ENCODE results near the gene ZNF217. TPM values are rescaled to one million over a fixed set of nuclear protein-coding genes. Genes with fewer than 3 reads are reported as not detected.
"Not testable (repeated sequence)": the region's sequence is repeated elsewhere in the genome, so short reads cannot be mapped to it uniquely, and the experiment has no call there.

The ZNF217 gene
- total RNA-seq, 2 donors from 2014 or later: 12.6 to 15.8 TPM

- ATAC-seq: peak; percentile 90
- intact Hi-C loops (cut with DNase I): loop anchor here in 1 of 2 donors (10.0 kb wide), 1 partner anchor 111 kb away; no protein-coding TSS in a partner anchor
- DNase-seq: peak; percentile 74
These were observed 30.0 kb upstream of the ZNF217 start for GRCh38 chr20:53623454-53624211.

DNA sequence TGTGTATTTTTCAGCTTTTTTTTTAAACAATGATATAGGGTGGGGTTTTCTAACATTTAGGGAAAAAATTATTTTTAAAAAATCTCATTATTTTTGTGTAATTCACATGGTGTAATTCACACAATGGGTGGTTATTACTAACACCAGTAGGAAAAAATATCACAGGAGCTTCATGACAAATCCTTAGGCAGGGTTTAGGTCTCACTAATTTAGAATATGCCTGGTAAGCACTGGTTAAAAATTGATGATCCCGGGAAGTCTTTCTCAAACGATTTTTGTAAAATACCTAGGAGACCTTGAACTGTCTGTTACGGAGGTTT is 29.5 kb upstream of the ZNF217 start:
- DNase-seq (no peak), ATAC-seq (no peak)
- intact Hi-C loops (cut with DNase I): loop anchor here in 1 of 2 donors (10.0 kb wide), 1 partner anchor 112 kb away; no protein-coding TSS in a partner anchor

- no peak for DNase-seq
- intact Hi-C loops (cut with DNase I): loop anchor here in 1 of 2 donors (10.0 kb wide), 1 partner anchor 112 kb away; no protein-coding TSS in a partner anchor
- peak; percentile 5 to 11 for ATAC-seq
These were observed 28.9 kb upstream of the ZNF217 start for GRCh38 chr20:53622247-53623133.

- intact Hi-C loops (cut with DNase I): loop anchor here in 1 of 2 donors (10.0 kb wide), 1 partner anchor 113 kb away; no protein-coding TSS in a partner anchor
- ATAC-seq (peak; percentile 54 to 73), DNase-seq (peak; percentile 58)
These were observed 28.0 kb upstream of the ZNF217 start for GRCh38 chr20:53621482-53622246.

GRCh38 chr20:53618490-53619000 is 24.9 kb upstream of the ZNF217 start:
- intact Hi-C loops (cut with DNase I); DNase-seq; ATAC-seq: not testable (repeated sequence)

GRCh38 chr20:53617791-53618489 is 24.3 kb upstream of the ZNF217 start:
- ATAC-seq (no peak), DNase-seq (no peak)
- intact Hi-C loops (cut with DNase I): no loop called here

GRCh38 chr20:53616489-53616888 is 22.9 kb upstream of the ZNF217 start:
- ATAC-seq; DNase-seq; intact Hi-C loops (cut with DNase I): not testable (repeated sequence)

DNA sequence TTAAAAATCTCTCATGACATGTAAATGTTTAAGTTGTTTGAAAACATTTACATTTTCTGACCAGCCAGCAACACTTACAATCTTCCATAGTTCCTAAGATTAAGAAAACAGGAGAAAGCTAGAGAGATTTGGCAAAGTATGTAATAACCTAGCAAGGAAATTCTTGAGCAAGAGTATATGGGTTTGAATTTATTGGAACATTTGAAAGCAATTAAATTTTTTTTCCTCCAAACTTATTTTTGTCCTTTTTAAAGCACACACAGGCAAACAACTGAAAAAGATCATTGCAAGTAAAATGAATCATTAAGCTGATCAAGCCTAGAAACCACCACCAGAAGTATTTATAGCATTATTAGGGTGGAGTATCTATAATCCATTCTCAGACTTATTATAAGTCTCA is 20.1 kb upstream of the ZNF217 start:
- no peak for ATAC-seq
- DNase-seq: no peak
- intact Hi-C loops (cut with DNase I): no loop called here

DNA sequence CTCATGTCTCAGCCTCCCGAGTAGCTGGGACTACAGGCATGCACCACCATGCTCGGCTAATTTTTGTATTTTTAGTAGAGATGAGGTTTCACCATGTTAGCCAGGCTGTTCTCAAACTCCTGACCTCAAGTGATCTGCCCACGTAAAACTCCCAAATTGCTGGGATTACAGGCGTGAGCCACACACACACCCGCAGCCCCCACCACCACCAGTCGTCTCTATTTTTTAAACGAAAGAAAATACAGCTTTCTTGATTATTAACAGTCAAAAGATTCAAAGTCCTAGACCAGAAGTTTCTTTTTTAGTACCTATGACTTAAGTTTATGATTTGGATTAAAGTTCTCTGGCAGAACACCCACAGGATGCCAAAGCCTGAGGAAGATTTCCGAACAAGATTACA is 18.6 kb upstream of the ZNF217 start:
- ATAC-seq; intact Hi-C loops (cut with DNase I); DNase-seq: not testable (repeated sequence)

DNA sequence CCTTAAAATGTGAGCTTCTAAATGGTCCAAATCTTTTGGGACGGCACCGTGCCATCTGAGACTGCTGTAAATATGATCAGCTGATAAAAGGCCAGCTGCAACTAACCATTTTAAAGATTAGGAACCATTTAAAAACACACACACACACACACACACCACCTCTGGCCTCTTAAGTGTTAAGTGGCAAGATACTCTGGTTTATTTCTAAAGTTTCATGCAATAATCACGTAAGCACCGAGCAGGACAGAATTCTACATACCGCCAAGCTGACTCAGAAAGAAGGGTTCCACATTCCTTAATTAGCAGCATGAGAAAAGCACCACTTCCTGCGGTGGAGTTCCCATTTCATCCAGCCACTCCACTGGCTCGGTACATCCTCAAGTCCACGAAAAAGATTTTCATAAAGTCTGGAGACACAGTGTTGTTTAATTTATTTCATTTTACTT is 17.8 kb upstream of the ZNF217 start:
- intact Hi-C loops (cut with DNase I): no loop called here
- DNase-seq (peak; percentile 36), ATAC-seq (peak; percentile 77 to 87)

DNA sequence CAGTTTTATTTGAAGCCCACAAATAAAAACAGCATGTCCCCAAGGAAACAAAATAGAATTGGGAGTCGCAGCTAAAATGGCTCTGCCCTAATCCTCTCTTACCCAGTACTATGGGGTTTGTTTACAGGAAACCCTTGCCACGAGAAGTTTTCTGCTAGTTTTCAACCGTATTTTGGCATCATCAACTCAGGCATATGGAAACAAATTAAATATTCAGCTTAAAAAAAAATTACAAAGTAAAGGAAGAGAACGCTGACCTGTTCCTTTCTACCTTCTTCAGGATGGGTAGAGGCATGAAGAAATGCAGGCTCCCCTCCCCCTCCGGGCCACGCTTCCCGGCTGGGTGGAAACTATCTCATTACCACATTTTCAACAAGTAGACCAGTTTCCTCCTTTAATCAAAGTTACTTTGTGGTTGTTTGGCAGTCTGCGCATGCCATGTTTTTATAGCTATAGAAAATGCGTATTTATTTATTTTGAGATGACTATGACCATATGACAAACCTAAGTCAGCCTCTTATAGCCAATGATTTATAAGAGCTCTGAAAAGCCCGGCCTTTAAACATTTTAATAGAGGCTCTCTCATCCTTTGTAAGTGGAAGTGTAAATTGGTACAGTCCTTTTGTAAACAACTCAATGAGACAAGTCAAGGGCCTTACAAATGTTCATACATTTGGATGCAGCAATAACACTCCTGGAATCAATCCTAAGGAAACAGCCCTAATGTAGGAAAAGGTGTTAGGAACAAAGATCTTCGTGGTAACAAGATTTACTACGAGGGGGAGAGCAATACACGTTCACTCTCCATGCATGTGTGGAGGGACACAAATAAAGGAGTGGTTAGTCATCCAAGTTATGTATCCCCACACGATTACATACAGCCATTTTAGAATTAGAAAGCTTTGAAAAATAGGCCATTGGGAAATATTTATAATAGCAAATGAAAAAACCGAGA is 16.1 kb upstream of the ZNF217 start:
- ATAC-seq: peak in 1 of 2 donors; percentile 24
- intact Hi-C loops (cut with DNase I): no loop called here
- DNase-seq: peak; percentile 52

DNA sequence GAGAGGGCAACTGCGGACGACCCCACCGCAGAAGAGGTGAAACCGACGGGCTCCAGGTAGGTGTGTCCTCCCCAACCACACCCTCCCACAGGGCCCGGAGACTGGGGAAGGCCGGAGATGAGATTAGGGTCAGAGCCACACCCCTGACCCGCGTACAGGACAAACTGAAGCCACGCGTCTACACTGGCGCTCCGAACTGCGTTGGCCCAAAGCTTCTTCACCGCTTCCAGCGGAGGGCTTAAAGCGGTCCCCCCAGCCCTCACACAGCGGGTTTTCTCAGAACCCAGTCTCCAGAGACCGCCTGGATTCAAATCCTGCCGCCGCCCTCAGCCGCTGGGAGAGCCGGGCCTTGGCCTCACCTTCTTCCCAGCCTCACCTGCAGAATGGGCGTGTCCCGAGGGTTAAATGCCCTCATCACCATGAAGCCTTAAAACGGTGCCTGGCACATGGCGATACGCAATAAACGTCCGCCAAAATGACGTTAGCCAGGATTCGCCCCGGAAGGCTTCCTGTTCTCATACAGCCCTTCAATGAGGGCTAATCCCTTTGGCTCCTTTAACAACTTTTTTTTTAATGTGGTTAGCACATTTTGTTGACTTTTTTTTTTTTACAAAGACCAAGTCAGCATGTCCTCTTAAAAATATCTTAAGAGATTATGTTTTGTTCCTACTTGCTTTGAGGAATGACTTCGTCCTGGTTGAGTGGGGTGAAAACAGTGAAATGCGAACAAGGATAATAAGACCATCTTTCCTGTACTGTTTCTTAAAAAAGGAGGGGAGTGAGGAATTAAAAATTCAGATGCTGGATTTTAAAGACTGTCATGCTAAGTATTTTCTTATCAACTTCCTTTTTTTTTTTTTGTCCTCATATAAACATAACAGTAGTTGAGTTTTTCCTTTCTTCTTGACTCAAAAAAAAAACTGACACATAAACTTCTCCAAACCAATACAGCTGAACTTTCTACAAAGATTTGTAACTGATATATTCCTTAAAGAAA is 15.1 kb upstream of the ZNF217 start:
- intact Hi-C loops (cut with DNase I): no loop called here

GRCh38 chr20:53608071-53608455 is 14.4 kb upstream of the ZNF217 start:
- intact Hi-C loops (cut with DNase I): no loop called here
- DNase-seq: no peak
- no peak for ATAC-seq

More for the DNA sequence above, 15.1 kb upstream of the ZNF217 start:
- ATAC-seq (peak in 1 of 2 donors; percentile 49), DNase-seq (peak; percentile 40)

DNA sequence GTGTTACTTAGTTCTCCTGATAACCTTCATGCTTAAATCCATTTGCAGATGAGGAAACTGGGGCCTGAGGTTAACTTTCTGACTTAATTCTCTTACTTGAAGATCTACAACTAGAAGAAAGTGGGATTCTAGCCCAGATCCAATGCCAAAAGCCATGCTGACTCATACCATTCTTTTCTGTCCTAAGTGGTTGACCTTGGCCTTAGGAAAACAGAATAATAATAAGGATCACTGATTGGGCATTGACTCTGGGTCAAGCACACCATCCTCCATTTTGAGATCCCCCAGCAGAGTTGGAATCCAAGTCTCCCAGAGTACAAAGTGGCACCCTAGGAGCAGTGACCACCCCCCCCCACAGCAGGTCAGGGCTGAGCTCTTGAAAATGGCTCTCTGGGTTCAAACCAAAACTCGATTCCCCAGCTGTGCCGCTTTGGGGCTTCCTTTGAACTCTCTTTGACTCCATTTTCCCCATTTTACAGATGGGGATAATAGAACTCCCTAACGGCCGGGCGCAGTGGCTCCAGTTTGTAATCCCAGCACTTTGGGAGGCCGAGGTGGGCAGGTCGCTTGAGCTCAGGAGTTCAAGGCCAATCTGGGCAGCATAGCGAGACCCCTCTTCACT is 12.8 kb upstream of the ZNF217 start:
- intact Hi-C loops (cut with DNase I): no loop called here
- ATAC-seq: peak; percentile 30 to 38

DNA sequence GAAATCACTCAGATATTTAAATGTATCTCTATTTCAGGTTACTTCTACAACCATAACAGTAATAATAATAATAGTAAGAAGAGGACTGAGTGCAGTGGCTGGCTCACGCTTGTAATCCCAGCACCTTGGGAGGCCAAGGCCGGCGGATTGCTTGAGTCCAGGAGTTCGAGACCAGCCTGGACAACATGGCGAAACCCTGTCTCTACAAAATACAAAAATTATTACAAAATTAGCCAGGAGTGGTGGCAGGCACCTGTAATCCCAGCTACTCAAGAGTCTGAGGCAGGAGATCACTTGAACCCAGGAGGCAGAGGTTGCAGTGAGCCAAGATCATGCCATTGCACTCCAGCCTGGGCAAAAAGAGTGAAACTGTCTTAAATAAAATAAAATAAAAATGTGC is 11.8 kb upstream of the ZNF217 start:
- ATAC-seq; DNase-seq; intact Hi-C loops (cut with DNase I): not testable (repeated sequence)

More for the DNA sequence above, 12.8 kb upstream of the ZNF217 start:
- no peak for DNase-seq

Measured in left cardiac atrium (tissue), 4 donors.